Measurements from ENCODE around the gene PLXND1. TPM values are rescaled to one million over a fixed set of nuclear protein-coding genes. Genes with fewer than 3 reads are reported as not detected.

PLXND1 gene
- total RNA-seq, 1 experiment from 2014 or later, result 47.3 TPM

DNA sequence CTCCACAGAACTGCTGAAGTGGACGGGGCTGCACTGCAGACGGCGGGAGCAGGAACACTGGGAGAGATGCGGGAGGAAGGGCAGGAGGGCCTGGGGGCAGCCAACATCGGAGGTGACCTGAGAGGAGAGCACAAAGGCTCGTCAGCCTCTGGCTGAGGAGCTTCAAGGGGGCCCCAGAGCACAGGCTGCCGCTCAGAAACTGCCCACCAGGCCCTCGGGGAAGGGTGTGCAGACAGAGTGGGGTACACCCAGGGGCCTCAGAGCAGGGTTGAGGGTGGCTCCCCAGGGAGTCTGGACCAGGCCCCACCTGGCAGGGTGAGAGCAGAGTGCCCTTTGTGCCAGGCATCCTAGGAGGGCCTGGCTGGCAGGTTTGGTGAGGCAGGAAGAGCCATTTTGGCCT is 92.8 kb downstream of the PLXND1 start:
- no peak overlapping the region for H3K27ac ChIP-seq (ENCODE audit: low read depth, low read length)
- no peak overlapping the region for H2AFZ ChIP-seq (ENCODE audit: low read depth, low read length, poor library complexity, severe bottlenecking)
- no peaks in the 10 kb centered on the region for H3K9me3 ChIP-seq (ENCODE audit: control insufficient read depth in 1 of 2, insufficient read depth in 1 of 2, low read depth in 1 of 2, low read length in 2 of 2)
- ATAC-seq (no peak), DNase-seq (ENCODE audit: low read depth, low spot score) (no peak)
- TF ChIP-seq TCF7L2 (IDR thresholded peaks at IDR 0.05; ENCODE audit: borderline replicate concordance, extremely low read depth, insufficient read depth, insufficient read length) (no peak), SP1 (IDR thresholded peaks at IDR 0.05; ENCODE audit: low read depth) (no peak), POLR2A (IDR thresholded peaks at IDR 0.05; ENCODE audit: borderline replicate concordance, extremely low read depth, insufficient read depth, insufficient read length) (no peak), EZH2phosphoT487 (IDR thresholded peaks at IDR 0.05; ENCODE audit: borderline replicate concordance) (no peak), EGR1 (IDR thresholded peaks at IDR 0.05; ENCODE audit: low read depth) (no peak), CBX3 (IDR thresholded peaks at IDR 0.05; ENCODE audit: low read depth) (no peak), REST (IDR thresholded peaks at IDR 0.05; ENCODE audit: low read depth) (no peak)
- H3K9ac ChIP-seq (ENCODE audit: low read length), result no peak overlapping the region
- RAD21 ChIA-PET (ENCODE audit: low non-redundant PET in 1 of 2, low total read pairs in 2 of 2, uncharacterized antibody in 2 of 2, unreplicated experiment in 2 of 2), result no interaction called here
- intact Hi-C loops (cut with micrococcal nuclease), result no loop called here
- no peaks in the 10 kb centered on the region for H3K9me2 ChIP-seq (ENCODE audit: insufficient read depth)
- H3K36me3 ChIP-seq (ENCODE audit: control insufficient read depth in 1 of 2, insufficient read depth in 2 of 2, low read length in 2 of 2), result no peaks in the 10 kb centered on the region
- no peaks in the 10 kb centered on the region for H3K4me1 ChIP-seq (ENCODE audit: control insufficient read depth in 1 of 2, insufficient read depth in 2 of 2, low read length in 2 of 2)
- CTCF ChIA-PET, result no interaction called here
- H3K4me2 ChIP-seq (ENCODE audit: low read length), result no peak overlapping the region
- H4K20me1 ChIP-seq (ENCODE audit: insufficient read depth), result no peaks in the 10 kb centered on the region
- POLR2A ChIA-PET, result no interaction called here
- BruUV-seq (replicated peaks), result no TSS peak
- no peaks in the 10 kb centered on the region for H3K79me2 ChIP-seq (ENCODE audit: insufficient read depth, low read length)
- no peaks in the 10 kb centered on the region for H3K27me3 ChIP-seq (ENCODE audit: insufficient read depth, low read length)
- H3K4me3 ChIP-seq (replicated peaks in 1 of 2; ENCODE audit: low read depth in 1 of 2, low read length in 2 of 2), result no peak overlapping the region

- CTCF ChIA-PET, result no interaction called here
- no peak overlapping the region for H3K4me2 ChIP-seq (ENCODE audit: low read length)
- H3K4me1 ChIP-seq (ENCODE audit: control insufficient read depth in 1 of 2, insufficient read depth in 2 of 2, low read length in 2 of 2), result no peaks in the 10 kb centered on the region
- H3K36me3 ChIP-seq (ENCODE audit: control insufficient read depth in 1 of 2, insufficient read depth in 2 of 2, low read length in 2 of 2), result no peaks in the 10 kb centered on the region
- H2AFZ ChIP-seq (ENCODE audit: low read depth, low read length, poor library complexity, severe bottlenecking), result no peak overlapping the region
- no peak overlapping the region for H3K9ac ChIP-seq (ENCODE audit: low read length)
- RAD21 ChIA-PET (ENCODE audit: low non-redundant PET in 1 of 2, low total read pairs in 2 of 2, uncharacterized antibody in 2 of 2, unreplicated experiment in 2 of 2), result no interaction called here
- no peaks in the 10 kb centered on the region for H4K20me1 ChIP-seq (ENCODE audit: insufficient read depth)
- no peak overlapping the region for H3K27ac ChIP-seq (ENCODE audit: low read depth, low read length)
- H3K4me3 ChIP-seq (replicated peaks in 1 of 2; ENCODE audit: low read depth in 1 of 2, low read length in 2 of 2), result no peak overlapping the region
- H3K27me3 ChIP-seq (ENCODE audit: insufficient read depth, low read length), result no peaks in the 10 kb centered on the region
- DNase-seq (ENCODE audit: low read depth, low spot score) (no peak), ATAC-seq (no peak)
- no peaks in the 10 kb centered on the region for H3K9me2 ChIP-seq (ENCODE audit: insufficient read depth)
- H3K79me2 ChIP-seq (ENCODE audit: insufficient read depth, low read length), result no peaks in the 10 kb centered on the region
- POLR2A ChIA-PET, result no interaction called here
- no peaks in the 10 kb centered on the region for H3K9me3 ChIP-seq (ENCODE audit: control insufficient read depth in 1 of 2, insufficient read depth in 1 of 2, low read depth in 1 of 2, low read length in 2 of 2)
- intact Hi-C loops (cut with micrococcal nuclease), result no loop called here
- no TSS peak for BruUV-seq (replicated peaks)
- TF ChIP-seq FOSL1 (IDR thresholded peaks at IDR 0.05; ENCODE audit: low read depth) (no peak), YY1 (IDR thresholded peaks at IDR 0.05; ENCODE audit: extremely low read depth, insufficient replicate concordance, low read depth, low read length) (no peak), CEBPB (IDR thresholded peaks at IDR 0.05; ENCODE audit: low read depth) (no peak), ZFX (IDR thresholded peaks at IDR 0.05) (no peak), ZBTB33 (IDR thresholded peaks at IDR 0.05; ENCODE audit: extremely low read depth, insufficient replicate concordance, low read length) (no peak), JUND (IDR thresholded peaks at IDR 0.05) (no peak), SP1 (IDR thresholded peaks at IDR 0.05; ENCODE audit: low read depth) (no peak), TCF7L2 (IDR thresholded peaks at IDR 0.05; ENCODE audit: borderline replicate concordance, extremely low read depth, insufficient read depth, insufficient read length) (no peak), SIN3A (IDR thresholded peaks at IDR 0.05; ENCODE audit: low read depth) (no peak)
- TF ChIP-seq, protein P1, sequence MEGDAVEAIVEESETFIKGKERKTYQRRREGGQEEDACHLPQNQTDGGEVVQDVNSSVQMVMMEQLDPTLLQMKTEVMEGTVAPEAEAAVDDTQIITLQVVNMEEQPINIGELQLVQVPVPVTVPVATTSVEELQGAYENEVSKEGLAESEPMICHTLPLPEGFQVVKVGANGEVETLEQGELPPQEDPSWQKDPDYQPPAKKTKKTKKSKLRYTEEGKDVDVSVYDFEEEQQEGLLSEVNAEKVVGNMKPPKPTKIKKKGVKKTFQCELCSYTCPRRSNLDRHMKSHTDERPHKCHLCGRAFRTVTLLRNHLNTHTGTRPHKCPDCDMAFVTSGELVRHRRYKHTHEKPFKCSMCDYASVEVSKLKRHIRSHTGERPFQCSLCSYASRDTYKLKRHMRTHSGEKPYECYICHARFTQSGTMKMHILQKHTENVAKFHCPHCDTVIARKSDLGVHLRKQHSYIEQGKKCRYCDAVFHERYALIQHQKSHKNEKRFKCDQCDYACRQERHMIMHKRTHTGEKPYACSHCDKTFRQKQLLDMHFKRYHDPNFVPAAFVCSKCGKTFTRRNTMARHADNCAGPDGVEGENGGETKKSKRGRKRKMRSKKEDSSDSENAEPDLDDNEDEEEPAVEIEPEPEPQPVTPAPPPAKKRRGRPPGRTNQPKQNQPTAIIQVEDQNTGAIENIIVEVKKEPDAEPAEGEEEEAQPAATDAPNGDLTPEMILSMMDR (IDR thresholded peaks at IDR 0.05 in 2 of 3, conservative IDR thresholded peaks at IDR 0.05 in 1 of 3; ENCODE audit: borderline replicate concordance in 1 of 3, insufficient read depth in 1 of 3, low read depth in 2 of 3, low read length in 2 of 3), result no peak
These were observed 93.9 kb downstream of the PLXND1 start for GRCh38 chr3:129512595-129512994.

Measured in HCT116 (cell line).